Body of pancreas (tissue), 4 donors: Measurements from ENCODE around the gene ACHE. TPM values are rescaled to one million over a fixed set of nuclear protein-coding genes. Genes with fewer than 3 reads are reported as not detected.

Experiments
- ATAC-seq: fragments of 150-250 bp; one replicate; pipeline ENCODE4 v1.9.1; 2016
- DNase-seq, 4 donors: peaks; one replicate each; pipeline ENCODE4 v3.0.0-alpha.2; 2019
- H3K27ac ChIP-seq, 4 donors: fragments of 200-600 bp; sonication (generic); 1 replicate in 3 of 4; 2 replicates in 1 of 4; pipeline versions ENCODE4 v1.5.1 to v1.6.1; 2016 to 2019; ENCODE audit warnings: mild to moderate bottlenecking in 1 of 4, mixed read lengths in 1 of 4, moderate library complexity in 1 of 4
- H3K27me3 ChIP-seq, 2 donors: fragments of 200-600 bp; sonication (generic); one replicate each; pipeline ENCODE4 v1.6.0; 2016; ENCODE audit warnings: mild to moderate bottlenecking in 1 of 2
- H3K36me3 ChIP-seq, 2 donors: fragments of 200-600 bp; sonication (generic); replicated peaks in 1 of 2; 2 replicates each; pipeline ENCODE4 v1.5.1; 2016; ENCODE audit warnings: low read depth in 2 of 2; ENCODE audit not compliant: insufficient read depth in 1 of 2
- H3K4me1 ChIP-seq: fragments of 200-600 bp; sonication (generic); one replicate; pipeline ENCODE4 v1.6.0; 2016
- H3K4me3 ChIP-seq, 2 donors: fragments of 200-600 bp; sonication (generic); 1 replicate in 1 of 2; 2 replicates in 1 of 2; pipeline ENCODE4 v1.5.1; 2016 to 2019
- H3K9me3 ChIP-seq, 3 donors: fragments of 200-600 bp; sonication (generic); 1 replicate in 2 of 3; 2 replicates in 1 of 3; pipeline ENCODE4 v1.5.1; 2016
- CTCF ChIP-seq, 7 experiments: fragments of 450-650 bp in 4 of 7; fragments of 200-600 bp in 3 of 7; sonication (generic) in 3 of 7; IDR thresholded peaks; one replicate each; pipeline ENCODE4 v1.5.1; 2016 to 2019; ENCODE audit warnings: antibody characterized with exemption in 7 of 7
- POLR2A ChIP-seq, 3 donors: fragments of 450-650 bp; IDR thresholded peaks; one replicate each; pipeline ENCODE4 v1.6.1; 2016; ENCODE audit warnings: antibody characterized with exemption in 3 of 3, mild to moderate bottlenecking in 2 of 3
- WGBS, 2 donors: methylation state at CpG; one replicate each; pipeline ENCODE4 v1.1.5; 2017; 5-methylcytosine and 5-hydroxymethylcytosine counted together
- intact Hi-C: fragments of 100-400 bp; cut with DNase I; formaldehyde crosslinking; loops from one replicate; pipeline ENCODE4 v1.15.1; 2023
- total RNA-seq, 2 donors: library from RNA; depleted of rRNA; stranded (reverse); fragments of >200 nt; gene quantifications; one replicate each; pipeline ENCODE4 v1.1.0, GENCODE V29; 2016

Gene ACHE
- total RNA-seq, 2 donors from 2014 or later: 6.2 to 7.3 TPM

DNA sequence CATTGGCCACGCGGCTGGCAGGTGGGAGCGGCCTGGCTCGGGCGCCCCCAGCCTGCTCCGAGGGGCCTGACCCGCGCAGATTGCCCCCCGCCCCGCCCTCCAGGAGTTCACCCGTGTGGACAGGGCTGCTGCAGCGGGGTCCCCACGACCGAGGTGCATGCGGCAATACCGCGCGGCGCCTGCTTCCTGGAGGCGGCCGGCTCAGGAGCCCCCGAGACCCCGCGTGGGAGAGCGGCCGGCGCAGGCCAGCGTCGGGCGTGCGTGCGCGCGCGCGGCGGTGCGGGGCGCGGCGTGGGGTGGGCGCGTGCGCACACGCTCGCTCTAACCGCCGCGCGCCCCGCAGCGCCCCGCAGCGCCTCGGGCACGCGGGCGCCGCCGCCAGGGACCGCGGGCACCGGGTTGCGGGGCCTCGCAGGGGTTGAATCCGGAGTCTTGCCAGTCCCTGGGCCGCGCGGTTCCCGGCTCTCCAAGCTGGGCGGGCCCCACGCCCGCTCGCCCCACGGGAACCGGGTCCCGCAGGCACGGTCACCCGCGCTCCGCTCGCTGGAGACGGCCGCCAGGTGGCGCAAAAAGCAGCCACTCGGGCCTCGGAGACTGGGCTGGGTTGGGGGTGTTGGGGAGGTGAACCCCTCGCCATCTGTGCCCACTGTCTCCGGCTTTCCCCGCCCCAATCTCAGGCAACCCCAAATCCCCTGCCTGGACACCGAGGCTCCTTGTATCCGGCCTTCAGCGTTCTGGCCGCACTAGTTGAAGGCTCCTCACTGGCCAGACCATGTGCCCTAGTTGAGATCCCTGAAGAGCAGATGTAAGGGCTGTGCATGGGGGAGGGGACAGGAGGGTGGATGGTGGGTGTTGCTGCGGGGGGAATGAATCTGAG is 1.3 kb upstream of the ACHE start:
- Histone ChIP-seq H3K27me3 (peaks cover 0 to 18% of the 10 kb centered on the region in 2 donors), H3K9me3 (no peaks in the 10 kb centered on the region), H3K27ac (peak overlapping the region in 1 of 4 donors; percentile 26), H3K36me3 (no peaks in the 10 kb centered on the region), H3K4me3 (no peak overlapping the region), H3K4me1 (peaks cover 45% of the 10 kb centered on the region)
- ATAC-seq (peak; percentile 55), DNase-seq (peak; percentile 39 to 56 (median 49))
- TF ChIP-seq CTCF (IDR thresholded peaks at IDR 0.05) (peak; percentile 62 to 78 (median 69)), POLR2A (IDR thresholded peaks at IDR 0.05) (no peak)
- intact Hi-C loops: no loop called here
- WGBS, 2 donors: 1 to 3% methylated on average over 10 to 66 of the region's 95 CpGs

GRCh38 chr7:100895956-100896731 is 456 bp upstream of the ACHE start:
- no peaks in the 10 kb centered on the region for H3K9me3 ChIP-seq
- ATAC-seq (peak; percentile 39), DNase-seq (peak in 3 of 4 donors; percentile 72 to 73 (median 73))
- peak in 2 of 3 donors; percentile 15 to 48 for TF ChIP-seq POLR2A (IDR thresholded peaks at IDR 0.05)
- TF ChIP-seq CTCF (IDR thresholded peaks at IDR 0.05): no peak
- H3K27ac ChIP-seq: peak overlapping the region in 2 of 4 donors; percentile 26 to 44
- H3K36me3 ChIP-seq: no peaks in the 10 kb centered on the region
- intact Hi-C loops: loop anchor here (2.0 kb wide), 1 partner anchor 161 kb away; no protein-coding TSS in a partner anchor
- peaks cover 44% of the 10 kb centered on the region for H3K4me1 ChIP-seq
- WGBS, 2 donors: 4 to 10% methylated on average over 23 to 46 of the region's 54 CpGs
- H3K4me3 ChIP-seq: no peak overlapping the region
- H3K27me3 ChIP-seq: peaks cover 0 to 18% of the 10 kb centered on the region in 2 donors

GRCh38 chr7:100894860-100895700 is 608 bp downstream of the ACHE start:
- ATAC-seq (peak; percentile 7), DNase-seq (peak; percentile 37 to 64 (median 55))
- intact Hi-C loops: loop anchor here (2.0 kb wide), 1 partner anchor 162 kb away; no protein-coding TSS in a partner anchor
- H3K27ac ChIP-seq: no peak overlapping the region
- H3K9me3 ChIP-seq: no peaks in the 10 kb centered on the region
- peak overlapping the region; percentile 6 to 18 for H3K4me3 ChIP-seq
- no peaks in the 10 kb centered on the region for H3K36me3 ChIP-seq
- TF ChIP-seq POLR2A (IDR thresholded peaks at IDR 0.05) (no peak), CTCF (IDR thresholded peaks at IDR 0.05) (peak; percentile 75 to 82 (median 80))
- peaks cover 48% of the 10 kb centered on the region for H3K4me1 ChIP-seq
- peaks cover 0 to 18% of the 10 kb centered on the region in 2 donors for H3K27me3 ChIP-seq
- WGBS, 2 donors: 1 to 2% methylated on average over 32 to 70 of the region's 83 CpGs

DNA sequence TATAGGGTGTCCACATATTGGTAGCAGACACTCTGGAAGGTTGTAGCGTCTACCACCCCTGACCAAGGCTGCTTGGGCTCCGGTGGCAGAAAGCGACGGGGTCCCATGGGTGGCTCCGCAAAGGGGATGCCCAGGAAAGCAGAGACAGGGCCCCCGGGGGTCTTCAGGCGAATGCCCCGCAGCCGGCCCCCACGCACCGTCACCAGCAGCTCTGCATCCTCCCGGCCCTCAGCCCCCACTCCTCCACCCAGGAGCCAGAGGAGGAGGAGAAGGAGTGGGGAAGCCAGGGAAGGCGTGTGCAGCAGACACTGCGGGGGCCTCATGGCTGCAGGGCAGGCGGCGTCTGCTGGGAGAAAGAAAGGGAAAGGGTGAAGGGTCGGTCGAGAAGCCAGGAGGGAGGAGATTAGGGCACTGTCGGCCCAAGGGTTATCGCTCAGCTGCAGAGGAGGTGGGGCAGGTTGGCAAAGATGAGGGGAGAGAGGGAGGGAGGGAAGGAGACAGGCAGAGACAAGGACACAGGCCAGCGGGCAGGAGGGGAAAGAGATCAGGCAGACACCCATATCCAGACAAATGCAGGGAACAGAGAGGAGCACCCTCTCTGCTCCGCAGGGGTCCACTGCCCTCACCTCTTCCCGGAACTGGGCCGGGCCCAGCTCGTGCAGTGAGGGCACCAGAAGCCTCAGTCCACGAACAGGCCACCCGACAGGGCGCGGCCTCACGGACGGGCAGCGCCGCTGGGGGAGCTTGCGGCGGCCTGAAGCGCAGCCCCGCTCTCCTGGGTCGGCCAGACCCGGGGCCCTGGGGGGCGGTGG is 1.6 kb downstream of the ACHE start:
- ATAC-seq: no peak
- WGBS, 2 donors: 45 to 50% methylated on average over 17 to 38 of the region's 40 CpGs
- Histone ChIP-seq H3K4me1 (peaks cover 53% of the 10 kb centered on the region), H3K27me3 (peaks cover 0 to 18% of the 10 kb centered on the region in 2 donors), H3K27ac (no peak overlapping the region), H3K9me3 (no peaks in the 10 kb centered on the region), H3K36me3 (no peaks in the 10 kb centered on the region), H3K4me3 (no peak overlapping the region)
- intact Hi-C loops: loop anchor here (2.0 kb wide), 1 partner anchor 163 kb away; no protein-coding TSS in a partner anchor
- peak in 1 of 4 donors; percentile 18 for DNase-seq
- TF ChIP-seq POLR2A (IDR thresholded peaks at IDR 0.05) (no peak), CTCF (IDR thresholded peaks at IDR 0.05) (no peak)
